CD1c-positive myeloid dendritic cell (primary cell): ENCODE data around the gene PRKG1.
A peak's percentile ranks its signal among the peaks of the same experiment; 100 is the strongest.
"Not testable (repeated sequence)": the region's sequence is repeated elsewhere in the genome, so short reads cannot be mapped to it uniquely, and the experiment has no call there.

Experiments used
- DNase-seq: peaks from one replicate; pipeline ENCODE4 v3.0.0-alpha.2; 2016; ENCODE audit errors: extremely low spot score

The PRKG1 gene

DNA sequence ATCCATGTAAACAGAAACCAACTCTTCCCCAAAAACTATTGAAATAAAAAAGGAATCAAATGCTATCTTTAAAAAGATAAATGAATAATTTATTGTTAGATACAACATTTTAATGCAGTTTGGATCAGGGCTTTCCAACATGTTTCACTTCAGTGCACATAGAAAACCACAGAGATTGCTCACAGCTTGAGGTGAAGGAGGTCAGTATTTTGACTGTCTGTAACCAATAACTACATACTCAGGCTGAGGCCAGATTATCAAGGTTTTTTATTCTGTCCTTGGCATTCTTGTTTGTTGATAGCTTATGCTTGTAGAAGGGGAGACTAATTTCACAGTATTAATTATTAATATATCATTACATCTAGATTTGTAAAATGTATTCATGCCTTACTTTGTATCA is 195.5 kb downstream of the PRKG1 start:
- no peak for DNase-seq

DNA sequence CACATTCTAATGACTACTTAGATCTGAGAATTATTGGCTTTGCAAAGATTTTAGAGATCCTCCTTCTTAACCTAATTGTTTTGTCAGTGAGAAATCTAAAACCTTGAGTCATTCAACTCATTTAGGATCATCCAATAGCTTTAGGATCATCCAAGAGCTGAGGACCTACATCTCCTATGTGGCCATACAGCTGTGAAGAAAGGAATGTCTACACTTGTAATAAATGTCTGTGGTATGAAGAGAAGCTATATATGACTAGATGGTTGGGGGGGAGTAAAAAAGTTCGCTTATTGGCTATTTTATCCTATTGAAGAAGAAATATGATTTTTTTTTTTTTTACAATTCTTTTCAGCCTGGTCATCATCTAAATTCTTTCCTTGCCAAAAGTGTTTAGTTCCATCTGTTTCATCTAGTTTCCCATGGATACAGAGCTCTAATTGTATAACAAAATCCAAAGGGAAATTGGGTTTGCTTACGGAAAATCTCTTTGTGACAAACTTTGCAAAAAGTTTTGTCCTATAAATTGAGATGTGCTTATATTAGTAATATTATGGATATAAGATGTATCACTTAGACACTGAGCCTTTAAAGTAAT is 196.7 kb downstream of the PRKG1 start:
- no peak for DNase-seq

DNA sequence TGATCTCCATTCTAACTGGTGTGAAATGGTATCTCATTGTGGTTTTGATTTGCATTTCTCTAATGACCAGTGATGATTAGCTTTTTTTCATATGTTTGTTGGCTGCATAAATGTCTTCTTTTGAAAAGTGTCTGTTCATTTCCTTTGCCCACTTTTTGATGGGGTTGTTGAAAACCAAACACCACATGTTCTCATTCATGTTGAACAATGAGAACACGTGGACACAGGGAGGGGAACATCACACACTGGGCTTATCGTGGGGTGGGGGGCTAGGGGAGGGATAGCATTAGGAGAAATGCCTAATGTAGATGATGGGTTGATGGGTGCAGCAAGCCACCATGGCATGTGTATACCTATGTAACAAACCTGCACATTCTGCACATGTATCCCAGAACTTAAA is 197.8 kb downstream of the PRKG1 start:
- DNase-seq: not testable (repeated sequence)

DNA sequence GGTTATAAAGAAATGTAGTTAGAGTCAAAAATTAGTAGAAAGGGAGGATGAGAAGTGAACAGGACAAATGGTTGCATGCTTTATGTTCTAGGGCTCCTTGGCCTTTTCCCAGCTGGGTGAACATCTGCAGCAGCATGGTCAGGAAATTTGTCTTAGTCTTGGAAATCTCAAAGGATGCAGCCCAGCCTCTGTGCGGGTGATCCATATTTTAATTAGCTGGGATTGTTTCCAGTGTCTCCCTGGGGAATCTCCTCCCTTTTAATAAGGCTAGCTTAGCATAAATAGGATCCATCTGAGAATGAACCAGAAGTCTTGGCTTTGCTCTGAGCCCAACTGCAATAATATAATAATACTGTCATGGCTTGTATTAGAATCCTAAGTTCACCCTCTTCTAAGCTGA is 198.3 kb downstream of the PRKG1 start:
- DNase-seq: no peak

DNA sequence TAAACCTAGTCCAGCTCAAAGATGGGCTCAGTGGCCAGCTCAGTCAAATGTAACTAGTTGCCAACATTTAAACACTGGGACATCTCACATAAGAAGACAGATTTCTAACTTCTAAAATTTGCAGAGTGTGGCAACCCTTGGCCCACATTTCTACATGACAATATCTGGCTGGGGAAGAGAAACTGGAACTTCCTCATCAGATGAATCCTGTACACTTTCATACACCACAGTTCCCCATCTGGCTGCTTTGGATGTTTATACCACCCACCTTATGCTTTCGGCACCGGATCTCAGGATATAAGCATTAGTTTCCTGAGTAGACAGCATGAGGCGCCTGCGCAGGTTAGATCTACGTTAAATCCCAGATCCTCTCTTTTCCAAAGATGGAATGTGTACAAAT is 199.3 kb downstream of the PRKG1 start:
- DNase-seq: peak; percentile 84

DNA sequence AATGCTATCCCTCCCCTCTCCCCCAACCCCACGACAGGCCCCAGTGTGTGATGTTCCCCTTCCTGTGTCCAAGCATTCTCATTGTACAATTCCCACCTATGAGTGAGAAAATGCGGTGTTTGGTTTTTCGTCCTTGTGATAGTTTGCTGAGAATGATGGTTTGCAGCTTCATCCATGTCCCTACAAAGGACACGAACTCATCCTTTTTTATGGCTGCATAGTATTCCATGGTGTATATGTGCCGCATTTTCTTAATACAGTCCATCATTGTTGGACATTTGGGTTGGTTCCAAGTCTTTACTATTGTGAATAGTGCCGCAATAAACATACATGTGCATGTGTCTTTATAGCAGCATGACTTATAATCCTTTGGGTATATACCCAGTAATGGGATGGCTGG is 201.8 kb downstream of the PRKG1 start:
- not testable (repeated sequence) for DNase-seq

DNA sequence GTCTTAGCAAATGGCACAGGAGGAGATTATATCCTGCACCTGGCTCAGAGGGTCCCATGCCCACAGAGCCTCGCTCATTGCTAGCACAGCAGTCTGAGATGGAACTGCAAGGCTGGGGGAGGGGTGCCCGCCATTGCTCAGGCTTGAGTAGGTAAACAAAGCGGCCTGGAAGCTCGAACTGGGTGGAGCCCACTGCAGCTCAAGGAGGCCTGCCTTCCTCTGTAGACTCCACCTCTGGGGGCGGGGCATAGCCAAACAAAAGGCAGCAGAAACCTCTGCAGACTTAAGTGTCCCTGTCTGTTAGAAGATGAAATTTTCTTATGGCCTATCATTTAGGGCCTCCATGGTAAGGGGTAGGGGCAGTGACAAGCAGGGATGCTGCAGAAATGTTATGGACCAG is 207.1 kb downstream of the PRKG1 start:
- DNase-seq: not testable (repeated sequence)

DNA sequence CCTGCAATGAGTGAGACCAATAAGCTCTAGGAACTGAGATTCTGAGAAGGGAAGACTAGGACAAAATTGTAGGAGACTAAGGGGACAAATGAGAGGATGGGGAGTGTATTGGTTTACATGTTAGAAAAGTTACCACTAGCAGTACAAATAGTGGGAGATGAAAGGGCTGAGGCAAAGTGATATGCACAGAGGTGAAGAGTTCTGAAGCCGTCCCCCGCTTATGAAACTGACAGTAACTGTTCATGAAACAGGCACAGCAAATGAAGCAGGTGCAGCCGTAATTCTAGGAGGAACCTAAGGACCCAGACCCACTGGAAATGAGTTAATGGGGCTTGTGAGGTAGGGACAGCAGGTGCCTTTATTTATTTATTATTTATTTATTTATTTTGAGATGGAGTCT is 211.3 kb downstream of the PRKG1 start:
- no peak for DNase-seq

DNA sequence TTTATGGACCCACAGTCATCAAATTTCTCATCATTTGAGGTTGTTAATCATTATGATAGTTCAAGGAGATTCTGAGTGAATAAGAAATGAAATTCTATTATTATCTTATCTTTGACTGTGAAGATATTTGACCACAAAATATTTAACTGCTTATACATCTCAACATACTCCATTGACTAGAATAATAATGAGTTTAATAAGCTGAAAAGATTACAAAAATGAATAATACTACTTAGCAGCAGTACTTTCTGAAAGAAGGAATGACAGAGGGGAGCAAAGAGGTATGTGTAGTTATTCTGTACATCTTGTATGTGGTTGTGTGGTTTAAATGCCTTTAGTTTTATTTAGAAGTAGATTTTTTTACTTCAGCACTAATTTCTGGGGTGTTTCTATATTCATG is 214.2 kb downstream of the PRKG1 start:
- no peak for DNase-seq

DNA sequence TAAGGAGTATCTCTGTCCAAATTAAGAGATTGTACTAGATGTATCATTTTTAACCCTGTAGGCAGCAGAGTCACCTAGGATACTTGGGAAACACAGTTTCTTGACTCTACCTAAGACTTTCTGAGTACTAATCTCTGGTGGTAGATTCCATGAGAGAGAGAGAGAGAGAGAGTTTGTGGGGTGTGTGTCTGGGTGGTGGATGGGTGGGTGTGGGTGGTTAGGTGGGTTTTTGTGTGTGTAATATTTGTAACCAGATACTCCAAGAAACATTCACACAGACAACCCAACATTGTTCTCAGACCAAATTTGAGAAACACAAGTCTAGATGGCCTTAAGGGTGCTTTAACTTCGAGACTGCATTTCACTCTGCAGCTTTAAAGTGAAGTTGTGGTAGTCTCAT is 215.2 kb downstream of the PRKG1 start:
- DNase-seq: no peak

DNA sequence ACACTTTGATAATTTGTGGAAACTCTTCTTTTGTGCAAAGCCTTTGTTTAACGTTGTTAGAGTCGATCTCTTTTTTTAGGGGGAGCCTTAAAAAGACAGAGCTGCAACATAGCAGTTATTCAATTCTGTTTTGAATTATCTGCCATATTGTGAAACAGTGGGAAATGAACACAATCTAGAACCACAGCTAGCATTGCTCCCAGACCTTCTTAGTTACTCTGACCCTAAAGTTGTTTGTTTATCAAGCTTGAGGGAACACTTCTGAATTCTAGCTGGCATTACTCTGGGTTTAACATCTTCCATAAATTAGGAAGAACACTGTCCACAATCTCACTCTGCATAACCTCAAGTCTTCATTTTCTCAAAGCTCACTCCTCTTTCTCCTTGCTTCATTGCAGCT is 217.7 kb downstream of the PRKG1 start:
- no peak for DNase-seq

DNA sequence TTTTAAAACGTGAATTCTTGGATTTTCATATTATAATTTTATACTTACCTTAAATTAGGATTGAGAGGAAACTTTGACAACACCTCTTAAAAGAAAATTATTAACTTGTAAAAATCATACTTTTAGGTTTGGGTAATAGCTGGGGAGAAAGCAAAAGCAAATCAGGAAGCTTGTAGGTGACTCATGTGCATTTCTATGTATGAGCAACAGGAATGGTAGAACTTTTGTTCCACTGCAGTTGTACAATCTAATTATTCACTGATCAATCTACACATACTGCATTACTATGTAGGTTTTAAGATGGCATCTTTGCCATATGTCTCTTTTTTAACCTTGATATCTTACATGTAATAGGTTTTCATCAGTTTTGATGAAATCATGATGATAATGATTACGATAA is 223.2 kb downstream of the PRKG1 start:
- DNase-seq: no peak

DNA sequence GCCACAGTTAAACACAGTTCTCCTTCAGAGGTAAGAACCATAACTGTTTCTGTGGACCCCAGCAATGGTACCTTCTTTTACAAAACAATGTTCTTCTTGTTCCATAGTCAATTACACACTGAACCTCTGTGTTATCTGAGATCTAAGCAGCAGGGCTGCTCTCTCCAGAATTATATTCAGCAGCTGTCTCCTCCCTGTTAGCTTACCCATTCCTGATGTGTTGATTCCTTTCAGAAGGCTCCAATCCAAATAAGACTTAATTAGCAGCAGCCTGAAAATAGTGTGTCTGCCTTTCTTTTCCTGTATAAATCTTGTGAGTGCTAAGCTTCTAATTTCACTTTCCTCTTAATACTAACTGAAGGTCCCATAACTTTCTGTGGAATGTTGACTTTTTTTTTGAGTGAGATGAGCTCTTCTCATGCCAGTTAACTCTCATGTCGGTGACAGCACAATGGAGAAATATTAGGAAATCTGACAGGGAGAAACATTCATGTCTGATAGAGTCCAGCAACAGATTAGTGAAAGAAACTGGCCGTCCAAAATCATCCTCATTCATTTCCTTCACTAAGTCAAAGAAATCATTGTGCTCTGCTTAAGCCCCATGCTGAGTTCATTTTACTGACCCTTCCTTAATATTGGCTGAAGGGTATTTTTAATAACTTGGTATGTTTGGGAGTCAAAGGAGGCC is 226.5 kb downstream of the PRKG1 start:
- DNase-seq: no peak

DNA sequence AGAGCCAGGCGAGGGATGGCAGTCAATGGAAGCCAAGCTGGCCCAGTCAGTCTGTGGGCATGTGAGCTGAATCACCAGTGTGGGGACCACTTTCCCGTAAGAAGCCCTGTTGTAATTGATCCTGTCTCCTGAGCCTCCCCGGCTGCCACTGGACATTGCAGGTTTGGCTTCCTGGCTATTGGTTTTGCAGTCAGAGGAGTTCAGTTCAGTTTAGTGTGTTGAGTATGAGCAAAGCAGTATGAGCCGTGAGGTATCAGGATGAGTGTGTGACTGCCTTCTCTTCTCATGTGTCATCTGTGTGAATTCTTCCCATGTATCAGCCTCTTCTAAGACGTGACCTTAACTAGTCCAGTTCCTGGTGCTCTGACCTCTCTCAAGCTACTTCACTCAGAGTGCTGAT is 227.4 kb downstream of the PRKG1 start:
- DNase-seq: no peak

DNA sequence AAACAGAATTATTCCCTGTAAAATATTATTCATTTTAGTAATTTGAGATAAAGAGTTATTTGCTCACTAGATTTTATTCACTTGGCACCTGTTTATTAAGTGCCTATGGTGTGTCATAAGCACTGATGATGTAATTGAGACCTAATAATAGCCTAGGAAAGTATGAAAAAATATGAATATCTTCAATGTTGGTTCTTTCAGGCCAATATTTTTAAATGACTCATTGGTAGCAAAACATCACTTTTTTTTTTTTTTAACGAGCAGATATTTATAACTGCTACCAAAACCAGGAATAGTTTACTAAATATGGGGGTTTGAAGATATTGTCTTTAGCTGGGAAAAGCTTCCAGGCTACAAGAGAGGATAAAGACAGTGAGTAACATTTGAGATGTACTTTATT is 228.0 kb downstream of the PRKG1 start:
- no peak for DNase-seq

DNA sequence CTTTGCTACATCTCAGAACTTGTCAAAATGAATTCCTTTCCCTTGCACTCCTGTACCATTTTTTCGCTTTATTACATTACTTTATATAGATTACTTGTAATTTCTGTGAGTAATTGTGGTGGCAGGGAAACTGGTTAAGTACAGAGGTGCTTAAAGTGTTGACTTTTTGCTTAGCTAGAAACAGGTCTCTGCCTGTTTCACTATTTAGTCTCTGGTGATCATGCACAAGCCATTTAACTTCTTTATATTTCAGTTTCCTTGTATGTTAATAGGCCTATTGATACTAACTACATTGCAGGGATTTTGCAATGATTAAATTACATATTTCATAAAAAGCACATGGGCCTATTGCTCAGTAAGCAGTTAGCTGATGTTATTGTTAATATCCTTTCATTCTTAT is 233.8 kb downstream of the PRKG1 start:
- DNase-seq: no peak

DNA sequence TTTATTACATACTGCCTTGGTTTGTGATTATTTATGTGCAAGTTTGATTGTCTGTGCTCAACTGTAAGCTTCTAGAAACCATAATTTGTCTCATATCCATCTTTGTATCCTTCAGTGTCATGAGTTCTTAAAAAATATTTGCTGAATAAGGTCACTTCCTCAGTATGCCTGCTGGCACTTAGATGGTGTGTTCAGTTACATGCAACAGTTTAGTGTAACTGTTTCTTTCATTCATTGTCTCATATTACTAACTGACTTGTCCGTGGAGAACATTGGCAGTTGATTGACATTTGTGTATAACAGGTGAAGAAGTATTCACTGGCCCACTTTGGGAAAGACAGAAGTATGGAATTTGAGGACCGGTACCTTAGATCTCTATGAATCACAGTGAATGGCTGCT is 236.9 kb downstream of the PRKG1 start:
- DNase-seq: no peak

DNA sequence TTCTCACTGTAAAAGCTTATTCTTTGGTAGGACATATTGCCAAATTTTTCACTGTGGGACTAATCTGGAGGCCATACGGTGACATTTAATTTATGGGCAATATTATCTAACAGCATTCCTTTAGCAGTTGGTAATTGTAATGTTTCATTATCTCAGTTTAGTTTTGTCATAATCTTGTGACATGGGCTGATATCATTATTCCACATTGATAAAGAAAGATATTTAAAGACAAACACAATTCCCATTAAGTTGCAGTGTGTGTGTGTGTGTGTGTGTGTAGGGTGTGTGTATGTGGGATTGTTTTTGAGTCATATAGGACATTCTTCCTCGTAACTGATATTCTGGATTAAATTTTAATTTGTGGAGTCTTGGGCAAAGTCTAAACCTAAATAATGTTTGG is 238.5 kb downstream of the PRKG1 start:
- no peak for DNase-seq

DNA sequence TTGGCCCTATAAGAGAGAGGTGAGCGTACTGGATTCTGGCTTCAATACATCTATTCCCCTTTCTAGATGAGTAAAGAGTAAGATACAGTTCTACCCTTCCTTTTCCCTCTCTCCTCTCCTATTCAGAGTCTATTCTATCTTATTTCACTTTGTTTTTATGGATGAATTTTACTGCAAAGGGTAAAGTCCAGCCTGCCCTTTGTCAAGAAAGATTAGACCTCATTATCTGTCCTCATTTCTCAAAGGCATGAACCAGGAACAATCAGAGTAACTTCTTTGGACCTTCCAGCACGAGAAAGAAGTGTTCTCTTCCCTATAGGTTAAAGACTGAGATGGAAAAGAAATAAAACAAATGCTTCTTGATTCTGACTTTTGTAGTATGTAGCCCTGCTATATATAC is 239.0 kb downstream of the PRKG1 start:
- no peak for DNase-seq

DNA sequence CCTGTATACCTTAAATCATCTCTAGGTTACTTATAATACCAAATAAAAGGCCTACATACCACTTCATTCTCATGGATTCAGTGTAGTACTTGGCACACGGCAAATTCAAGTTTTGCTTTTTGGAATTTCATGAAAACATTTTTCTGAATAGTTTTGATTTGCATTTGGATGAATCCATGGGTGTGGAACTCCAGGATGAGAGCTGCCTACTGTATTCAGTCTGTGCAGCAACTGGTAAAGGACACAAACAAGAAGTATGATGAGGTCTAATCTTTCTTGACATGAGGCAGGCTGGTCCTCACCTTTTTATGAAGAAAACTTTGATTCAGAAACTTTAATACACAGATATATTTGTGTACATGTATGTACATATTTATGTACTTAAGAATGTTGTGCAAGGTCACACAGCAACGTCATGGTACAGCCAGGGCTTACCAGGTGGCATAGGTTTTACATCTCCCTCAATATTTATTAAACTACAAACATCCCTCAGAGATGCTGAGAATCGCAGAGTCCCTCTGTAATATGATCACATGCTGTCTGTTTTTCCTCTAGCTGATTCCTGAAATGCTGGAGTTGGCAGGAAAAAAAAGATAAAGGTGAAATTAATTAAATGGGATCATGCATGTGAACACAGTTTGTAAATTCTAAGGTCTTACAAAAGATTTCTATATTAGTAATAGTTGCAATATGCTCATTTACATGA is 239.6 kb downstream of the PRKG1 start:
- no peak for DNase-seq

DNA sequence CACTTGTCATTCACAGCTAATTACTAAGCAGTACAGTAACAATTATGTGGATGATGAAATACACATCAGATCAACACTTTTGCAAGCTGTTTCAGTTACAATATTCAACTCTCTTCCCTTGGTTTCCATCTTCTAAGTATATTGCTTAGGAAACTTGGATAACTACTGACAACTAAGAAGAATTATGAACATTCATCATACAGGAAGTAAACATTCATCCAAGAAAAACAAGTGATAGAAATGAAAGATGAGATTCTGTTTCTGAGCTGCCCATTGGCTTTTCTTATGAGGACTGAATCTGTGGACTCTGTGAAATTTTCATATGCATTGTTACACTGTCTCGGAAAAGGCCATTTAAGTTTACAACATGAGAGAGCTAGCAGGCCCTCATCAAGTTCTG is 240.2 kb downstream of the PRKG1 start:
- no peak for DNase-seq

DNA sequence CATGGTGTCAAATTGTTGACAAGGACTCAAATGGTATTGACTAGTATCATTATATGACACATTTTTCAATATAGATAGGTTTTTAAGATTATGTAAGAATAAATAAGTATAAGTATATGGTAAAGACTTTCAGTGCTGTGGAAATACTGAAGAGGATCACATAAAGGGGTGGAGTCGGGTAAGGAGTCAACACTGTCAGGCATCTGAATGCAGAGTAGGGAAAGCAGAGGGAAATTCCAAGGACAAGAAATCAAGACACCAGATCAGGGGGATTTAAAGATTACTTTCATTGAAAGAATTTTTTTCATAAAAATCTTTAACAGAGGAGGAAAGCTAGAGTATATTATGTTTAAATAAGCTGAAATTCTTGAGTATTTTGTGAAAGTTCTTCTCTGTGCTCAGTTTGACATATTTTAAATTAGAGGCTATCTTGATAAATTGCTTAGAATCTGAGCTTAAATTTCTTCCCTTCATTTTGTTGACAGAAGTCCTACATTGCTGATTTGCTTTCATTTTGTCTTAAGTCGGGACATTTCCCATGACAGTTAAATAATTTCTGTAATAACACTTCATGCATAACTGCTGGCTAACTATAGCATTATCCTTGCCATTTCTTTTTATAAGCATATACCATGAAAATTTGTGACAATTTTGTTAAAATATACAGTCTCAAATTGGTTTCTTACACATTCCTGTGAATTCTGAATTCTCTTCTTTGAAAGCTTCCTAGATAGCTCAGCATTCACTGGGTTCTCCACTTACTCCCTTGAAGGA is 244.3 kb downstream of the PRKG1 start:
- DNase-seq: no peak

DNA sequence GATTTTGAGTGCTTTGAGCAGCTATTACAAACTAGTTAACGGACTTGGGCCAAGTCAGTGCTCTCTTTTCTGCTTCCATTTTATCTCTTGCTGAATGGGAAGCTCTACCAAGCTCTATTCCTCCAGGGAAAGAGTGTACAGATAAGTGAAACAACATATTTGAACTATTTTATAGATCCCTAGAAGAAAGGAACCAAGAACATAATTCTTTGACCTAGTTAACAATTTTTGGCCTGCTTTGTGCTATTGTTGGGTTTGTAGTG is 244.8 kb downstream of the PRKG1 start:
- DNase-seq: no peak
